KMS-11 (cell line): ENCODE measurements around the gene DLG1.

ENCODE experiments used
- H2AFZ ChIP-seq: fragments of 200-600 bp; sonication (generic); 2 replicates; pipeline ENCODE4 v1.6.1; 2016; ENCODE audit warnings: antibody characterized with exemption, mixed run types, low read depth
- H3K27ac ChIP-seq: fragments of 200-600 bp; sonication (generic); 2 replicates; pipeline ENCODE4 v1.6.1; 2016; ENCODE audit warnings: mild to moderate bottlenecking, mixed run types
- H3K27me3 ChIP-seq: fragments of 200-600 bp; sonication (generic); 2 replicates; pipeline ENCODE4 v1.6.1; 2017; ENCODE audit warnings: mild to moderate bottlenecking, low read depth, mixed run types, moderate library complexity; ENCODE audit not compliant: insufficient read depth
- H3K36me3 ChIP-seq: fragments of 200-600 bp; sonication (generic); 2 replicates; pipeline ENCODE4 v1.6.1; 2017; ENCODE audit warnings: mild to moderate bottlenecking, mixed run types; ENCODE audit not compliant: insufficient read depth
- H3K4me1 ChIP-seq: fragments of 200-600 bp; sonication (generic); 2 replicates; pipeline ENCODE4 v1.6.1; 2016; ENCODE audit warnings: mild to moderate bottlenecking, low read depth, mixed run types; ENCODE audit not compliant: poor library complexity, severe bottlenecking
- H3K4me2 ChIP-seq: fragments of 200-600 bp; sonication (generic); 2 replicates; pipeline ENCODE4 v1.7.0; 2016; ENCODE audit warnings: mild to moderate bottlenecking, mixed run types
- H3K4me3 ChIP-seq: fragments of 200-600 bp; sonication (generic); IDR thresholded peaks from 2 replicates; pipeline ENCODE4 v1.6.1; 2017; ENCODE audit warnings: low read depth, low read length, mixed read lengths; ENCODE audit not compliant: insufficient read depth
- H3K79me2 ChIP-seq: fragments of 200-600 bp; sonication (generic); 2 replicates; pipeline ENCODE4 v1.6.1; 2016; ENCODE audit warnings: low read depth, mixed run types; ENCODE audit not compliant: insufficient read depth
- H3K9ac ChIP-seq: fragments of 200-600 bp; sonication (generic); 2 replicates; pipeline ENCODE4 v1.6.1; 2016; ENCODE audit warnings: mild to moderate bottlenecking, mixed run types
- H4K20me1 ChIP-seq: fragments of 200-600 bp; sonication (generic); 2 replicates; pipeline ENCODE4 v1.6.1; 2016; ENCODE audit warnings: mild to moderate bottlenecking, mixed run types; ENCODE audit not compliant: insufficient read depth
- TF ChIP-seq, protein P1 (sequence below): fragments of 200-600 bp; sonication (generic); conservative IDR thresholded peaks from 2 replicates; pipeline ENCODE4 v1.6.1; 2017; ENCODE audit warnings: low read depth, mild to moderate bottlenecking, antibody characterized with exemption, low read length, moderate library complexity, mixed read lengths

Gene DLG1

DNA sequence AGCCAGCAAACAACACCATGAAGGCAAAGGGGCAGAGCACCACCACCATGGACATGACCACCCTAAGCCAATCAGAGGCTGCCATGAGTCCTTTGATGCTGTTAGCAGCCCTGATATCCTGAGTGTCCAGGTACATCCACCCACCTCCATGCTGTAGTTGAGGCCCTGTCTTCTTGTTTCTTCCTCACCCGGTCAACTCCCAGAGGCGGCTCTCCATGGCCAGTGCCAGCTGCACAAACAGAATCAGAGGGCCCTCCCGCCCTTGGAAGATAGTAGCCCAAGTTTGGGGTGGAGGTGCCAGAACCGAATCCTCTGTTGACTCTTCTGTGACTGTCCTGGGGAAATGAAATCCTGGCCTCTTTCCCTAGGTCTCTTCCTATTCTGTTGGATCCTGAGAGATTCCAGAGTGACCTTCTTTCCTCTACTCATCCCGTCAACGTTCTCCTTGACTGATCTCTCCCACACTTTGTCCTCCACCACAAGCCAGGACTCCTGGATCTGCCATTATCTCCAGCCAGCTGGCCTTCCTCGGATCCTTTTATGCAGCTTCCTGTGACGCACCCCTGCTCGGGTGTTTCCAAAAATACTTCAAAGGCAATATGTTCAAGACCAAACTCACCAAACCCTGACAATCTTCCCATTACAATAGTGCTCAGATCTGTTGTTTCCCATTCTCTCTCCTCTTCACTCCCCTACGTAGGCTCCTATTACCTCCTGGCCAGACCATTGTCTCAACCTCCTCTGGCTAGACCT lies 45.4 kb upstream of the DLG1 start:
- H3K27ac ChIP-seq: no peak overlapping the region
- TF ChIP-seq, protein P1, sequence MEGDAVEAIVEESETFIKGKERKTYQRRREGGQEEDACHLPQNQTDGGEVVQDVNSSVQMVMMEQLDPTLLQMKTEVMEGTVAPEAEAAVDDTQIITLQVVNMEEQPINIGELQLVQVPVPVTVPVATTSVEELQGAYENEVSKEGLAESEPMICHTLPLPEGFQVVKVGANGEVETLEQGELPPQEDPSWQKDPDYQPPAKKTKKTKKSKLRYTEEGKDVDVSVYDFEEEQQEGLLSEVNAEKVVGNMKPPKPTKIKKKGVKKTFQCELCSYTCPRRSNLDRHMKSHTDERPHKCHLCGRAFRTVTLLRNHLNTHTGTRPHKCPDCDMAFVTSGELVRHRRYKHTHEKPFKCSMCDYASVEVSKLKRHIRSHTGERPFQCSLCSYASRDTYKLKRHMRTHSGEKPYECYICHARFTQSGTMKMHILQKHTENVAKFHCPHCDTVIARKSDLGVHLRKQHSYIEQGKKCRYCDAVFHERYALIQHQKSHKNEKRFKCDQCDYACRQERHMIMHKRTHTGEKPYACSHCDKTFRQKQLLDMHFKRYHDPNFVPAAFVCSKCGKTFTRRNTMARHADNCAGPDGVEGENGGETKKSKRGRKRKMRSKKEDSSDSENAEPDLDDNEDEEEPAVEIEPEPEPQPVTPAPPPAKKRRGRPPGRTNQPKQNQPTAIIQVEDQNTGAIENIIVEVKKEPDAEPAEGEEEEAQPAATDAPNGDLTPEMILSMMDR: no peak
- no peak overlapping the region for H3K4me3 ChIP-seq
- H3K4me2 ChIP-seq: no peak overlapping the region
- no peak overlapping the region for H3K9ac ChIP-seq
- no peaks in the 10 kb centered on the region for H3K4me1 ChIP-seq
- H4K20me1 ChIP-seq: no peaks in the 10 kb centered on the region
- no peak overlapping the region for H2AFZ ChIP-seq
- no peaks in the 10 kb centered on the region for H3K36me3 ChIP-seq
- H3K79me2 ChIP-seq: no peaks in the 10 kb centered on the region
- no peaks in the 10 kb centered on the region for H3K27me3 ChIP-seq

DNA sequence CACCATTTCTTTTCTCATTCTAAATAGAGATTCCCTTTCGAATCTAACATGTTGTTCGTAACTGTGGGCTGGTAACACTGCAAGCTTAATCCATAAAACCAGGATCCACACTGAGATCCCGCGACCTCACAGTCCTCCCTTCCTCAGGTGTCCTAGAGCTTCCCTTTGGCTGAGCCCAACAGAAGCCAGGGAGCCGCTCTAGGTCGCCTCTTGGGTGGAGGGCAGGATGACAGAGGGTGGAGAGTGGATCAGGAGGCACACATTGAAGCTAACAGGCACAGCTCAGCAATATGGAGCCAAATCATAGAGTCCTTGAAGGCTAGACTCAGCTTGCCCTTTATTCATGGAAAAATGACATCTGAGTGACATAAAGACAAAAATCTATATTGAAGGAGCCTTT lies 44.7 kb upstream of the DLG1 start:
- H4K20me1 ChIP-seq: no peaks in the 10 kb centered on the region
- no peaks in the 10 kb centered on the region for H3K36me3 ChIP-seq
- H3K4me3 ChIP-seq: no peak overlapping the region
- no peaks in the 10 kb centered on the region for H3K79me2 ChIP-seq
- no peak overlapping the region for H2AFZ ChIP-seq
- TF ChIP-seq, protein P1: no peak
- H3K9ac ChIP-seq: no peak overlapping the region
- H3K27me3 ChIP-seq: no peaks in the 10 kb centered on the region
- H3K4me1 ChIP-seq: no peaks in the 10 kb centered on the region
- no peak overlapping the region for H3K4me2 ChIP-seq
- H3K27ac ChIP-seq: no peak overlapping the region

DNA sequence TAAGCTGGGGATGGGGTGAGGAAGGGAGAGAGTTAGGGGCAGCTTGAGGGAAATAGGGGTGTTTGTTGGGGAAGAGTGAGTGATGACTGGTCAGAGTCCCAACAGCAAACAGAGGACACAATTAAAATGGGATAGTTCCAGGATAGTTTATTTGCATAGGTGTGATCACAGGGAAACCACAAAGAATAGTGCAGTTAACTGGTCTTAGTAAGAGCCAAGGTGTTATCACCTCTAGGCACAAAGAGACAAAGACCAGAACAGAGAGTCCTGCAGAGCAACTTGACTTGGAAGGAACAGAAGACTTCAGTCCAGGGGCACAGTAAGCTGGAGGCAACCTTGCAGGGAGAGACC lies 42.1 kb upstream of the DLG1 start:
- Histone ChIP-seq H4K20me1 (no peaks in the 10 kb centered on the region), H2AFZ (no peak overlapping the region), H3K79me2 (no peaks in the 10 kb centered on the region), H3K36me3 (no peaks in the 10 kb centered on the region), H3K4me3 (no peak overlapping the region), H3K4me1 (no peaks in the 10 kb centered on the region), H3K4me2 (no peak overlapping the region), H3K9ac (no peak overlapping the region), H3K27me3 (no peaks in the 10 kb centered on the region), H3K27ac (no peak overlapping the region)
- TF ChIP-seq, protein P1: no peak

DNA sequence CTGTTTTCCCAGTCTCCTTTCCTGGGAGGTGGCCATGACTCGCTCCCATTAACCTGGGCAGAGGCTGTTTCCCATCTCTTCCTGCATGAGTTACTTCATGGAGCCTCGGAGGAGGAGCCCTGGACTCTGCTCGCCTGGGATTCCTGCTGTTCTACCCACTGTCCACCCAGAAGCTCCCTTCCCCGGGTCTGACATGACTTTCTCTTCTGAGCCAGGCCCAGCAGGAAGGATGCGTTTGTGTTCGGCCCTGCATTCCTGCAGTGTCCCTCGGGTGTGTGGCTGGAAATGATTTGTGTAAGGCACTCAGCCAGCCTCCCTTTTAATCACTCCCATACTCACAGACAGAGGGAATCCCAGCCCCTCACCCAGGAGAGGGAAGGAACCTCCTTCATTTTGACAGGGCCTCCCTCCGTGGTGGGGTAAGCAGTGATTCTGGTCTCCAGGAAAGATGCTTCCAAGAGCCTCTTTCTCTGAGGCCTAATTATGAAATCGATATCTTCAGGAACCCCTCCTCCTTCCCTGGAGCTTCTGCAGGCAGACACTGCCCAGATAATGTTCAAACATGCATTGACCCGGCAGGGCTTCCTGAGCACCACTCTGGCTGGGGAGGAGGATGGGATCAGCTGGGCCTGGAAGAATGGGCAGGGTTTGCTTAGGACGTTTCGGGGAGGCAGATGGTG lies 41.6 kb upstream of the DLG1 start:
- no peaks in the 10 kb centered on the region for H3K79me2 ChIP-seq
- no peak overlapping the region for H3K4me2 ChIP-seq
- no peaks in the 10 kb centered on the region for H3K36me3 ChIP-seq
- no peak overlapping the region for H3K9ac ChIP-seq
- H3K4me1 ChIP-seq: no peaks in the 10 kb centered on the region
- no peak overlapping the region for H3K27ac ChIP-seq
- no peak overlapping the region for H3K4me3 ChIP-seq
- TF ChIP-seq, protein P1: no peak
- no peak overlapping the region for H2AFZ ChIP-seq
- H4K20me1 ChIP-seq: no peaks in the 10 kb centered on the region
- no peaks in the 10 kb centered on the region for H3K27me3 ChIP-seq
